Measurements from ENCODE around the gene TPRN.

TPRN gene

DNA sequence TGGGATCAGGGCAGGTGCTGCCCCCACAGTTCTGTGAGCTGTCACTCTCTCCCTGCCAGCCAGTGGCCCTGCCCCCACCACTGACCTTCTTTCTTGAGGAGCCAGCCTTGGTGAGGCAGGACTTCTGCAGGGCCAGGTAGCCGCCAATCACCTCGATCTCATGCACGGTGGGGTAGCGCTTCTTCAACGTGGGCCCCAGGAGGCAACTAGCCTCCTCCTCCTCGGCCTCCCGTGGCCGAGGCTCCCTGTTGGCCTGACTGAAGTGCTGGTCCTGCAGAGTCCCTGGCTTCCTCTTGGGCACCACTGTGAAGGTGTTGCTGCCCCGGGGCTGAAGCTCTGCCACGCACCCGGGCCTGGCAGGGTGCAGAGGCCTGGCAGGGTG, 1.6 kb downstream of the TPRN start:
- no peak overlapping the region for H3K4me3 ChIP-seq (ENCODE audit: low read depth, low read length)
- H3K4me1 ChIP-seq, result peaks cover 4% of the 10 kb centered on the region
- H2AFZ ChIP-seq, result no peak overlapping the region
- no peak overlapping the region for H3K9ac ChIP-seq
- no peaks in the 10 kb centered on the region for H3K27me3 ChIP-seq (ENCODE audit: control insufficient read depth, insufficient read depth, low read length)
- H3K27ac ChIP-seq, result no peak overlapping the region
- H3K79me2 ChIP-seq, result peaks cover 13% of the 10 kb centered on the region
- H3K4me2 ChIP-seq (ENCODE audit: low read length), result no peak overlapping the region
- no peaks in the 10 kb centered on the region for H3K36me3 ChIP-seq (ENCODE audit: control insufficient read depth, insufficient read depth, low read length)
- no peaks in the 10 kb centered on the region for H3K9me3 ChIP-seq (ENCODE audit: control insufficient read depth, low read length)
- TF ChIP-seq, protein P1, sequence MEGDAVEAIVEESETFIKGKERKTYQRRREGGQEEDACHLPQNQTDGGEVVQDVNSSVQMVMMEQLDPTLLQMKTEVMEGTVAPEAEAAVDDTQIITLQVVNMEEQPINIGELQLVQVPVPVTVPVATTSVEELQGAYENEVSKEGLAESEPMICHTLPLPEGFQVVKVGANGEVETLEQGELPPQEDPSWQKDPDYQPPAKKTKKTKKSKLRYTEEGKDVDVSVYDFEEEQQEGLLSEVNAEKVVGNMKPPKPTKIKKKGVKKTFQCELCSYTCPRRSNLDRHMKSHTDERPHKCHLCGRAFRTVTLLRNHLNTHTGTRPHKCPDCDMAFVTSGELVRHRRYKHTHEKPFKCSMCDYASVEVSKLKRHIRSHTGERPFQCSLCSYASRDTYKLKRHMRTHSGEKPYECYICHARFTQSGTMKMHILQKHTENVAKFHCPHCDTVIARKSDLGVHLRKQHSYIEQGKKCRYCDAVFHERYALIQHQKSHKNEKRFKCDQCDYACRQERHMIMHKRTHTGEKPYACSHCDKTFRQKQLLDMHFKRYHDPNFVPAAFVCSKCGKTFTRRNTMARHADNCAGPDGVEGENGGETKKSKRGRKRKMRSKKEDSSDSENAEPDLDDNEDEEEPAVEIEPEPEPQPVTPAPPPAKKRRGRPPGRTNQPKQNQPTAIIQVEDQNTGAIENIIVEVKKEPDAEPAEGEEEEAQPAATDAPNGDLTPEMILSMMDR (IDR thresholded peaks at IDR 0.05), result no peak

DNA sequence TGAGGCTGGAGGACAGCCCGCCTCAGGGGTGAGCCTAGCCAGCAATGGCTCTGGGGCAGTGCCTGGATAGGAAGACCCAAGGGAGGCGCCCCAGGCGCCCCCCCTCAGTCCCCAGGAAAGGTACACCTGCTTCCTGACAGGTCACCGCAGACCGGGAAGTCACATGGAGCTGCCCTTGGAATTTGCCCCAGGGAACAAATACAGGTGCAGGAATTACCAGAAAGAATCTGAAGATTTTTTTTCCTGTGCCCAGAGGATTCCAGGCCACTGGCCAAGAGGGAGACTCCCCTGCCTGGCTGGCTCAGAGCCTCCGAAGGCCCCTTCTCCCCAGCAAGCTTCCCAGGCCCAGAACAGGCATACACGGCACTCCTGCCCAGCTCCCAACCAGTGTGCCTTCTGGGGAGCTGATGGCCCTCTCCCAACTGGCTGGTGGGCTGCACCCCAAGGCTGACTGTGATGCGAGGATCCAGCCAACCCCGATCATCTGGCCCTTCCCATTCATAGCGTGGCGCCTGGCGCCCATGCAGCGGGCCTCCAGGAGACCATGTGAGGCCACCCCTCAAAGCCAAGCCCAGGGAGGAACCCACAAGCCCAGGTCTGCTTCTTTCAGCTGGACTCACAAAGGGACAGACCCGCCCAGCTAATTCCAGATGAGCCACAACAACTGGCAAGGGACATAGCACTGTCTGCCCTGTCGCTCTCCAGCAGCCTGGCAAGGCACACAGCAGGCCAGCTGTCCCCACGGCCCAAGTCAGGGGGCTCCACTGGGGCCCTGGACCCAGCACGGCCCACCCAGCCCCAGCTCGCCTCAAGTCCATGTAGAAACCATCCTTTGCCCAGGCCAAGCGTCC, 2.3 kb downstream of the TPRN start:
- Histone ChIP-seq H3K9ac (no peak overlapping the region), H3K4me3 (ENCODE audit: low read depth, low read length) (no peak overlapping the region), H3K9me3 (ENCODE audit: control insufficient read depth, low read length) (no peaks in the 10 kb centered on the region), H3K4me1 (peaks cover 4% of the 10 kb centered on the region), H3K4me2 (ENCODE audit: low read length) (no peak overlapping the region), H3K27ac (no peak overlapping the region), H3K36me3 (ENCODE audit: control insufficient read depth, insufficient read depth, low read length) (no peaks in the 10 kb centered on the region), H2AFZ (no peak overlapping the region), H3K27me3 (ENCODE audit: control insufficient read depth, insufficient read depth, low read length) (no peaks in the 10 kb centered on the region), H3K79me2 (peaks cover 12% of the 10 kb centered on the region)
- TF ChIP-seq, protein P1 (IDR thresholded peaks at IDR 0.05), result no peak

DNA sequence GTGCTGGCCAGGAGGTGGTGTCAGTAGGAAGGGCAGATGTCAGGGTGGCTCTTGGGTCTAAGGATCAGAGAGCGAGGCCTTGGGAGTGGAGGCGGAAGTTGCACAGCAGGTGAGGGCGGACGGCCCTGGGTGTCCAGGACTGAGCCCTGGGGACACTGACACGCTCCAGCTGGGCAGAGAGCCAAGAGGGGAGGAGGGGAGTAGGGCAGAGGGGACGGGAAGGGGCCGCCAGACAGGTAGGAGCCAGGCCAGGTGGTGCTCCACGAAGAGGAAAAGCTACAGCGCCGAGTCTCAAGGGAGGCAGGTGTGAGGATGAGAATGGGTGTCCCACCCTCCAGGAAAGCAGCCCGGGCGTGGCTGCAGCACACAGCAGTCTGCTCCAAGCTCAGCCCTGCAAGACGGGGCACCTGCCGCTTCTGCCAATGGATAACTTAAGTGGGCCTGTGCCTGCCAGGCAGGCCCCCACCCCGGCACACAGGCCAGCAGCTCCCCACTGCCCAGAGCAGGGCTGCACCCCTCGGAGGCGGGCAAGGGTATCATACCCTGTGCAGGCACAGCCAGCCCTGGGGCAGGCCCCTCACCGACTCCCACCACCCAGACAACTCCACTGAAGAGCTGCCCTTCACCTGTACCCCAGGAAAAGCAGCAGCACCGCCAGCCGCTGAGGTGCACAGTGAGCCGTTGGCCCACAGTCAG, 4.9 kb downstream of the TPRN start:
- Histone ChIP-seq H3K27me3 (ENCODE audit: control insufficient read depth, insufficient read depth, low read length) (no peaks in the 10 kb centered on the region), H3K79me2 (peaks cover 9% of the 10 kb centered on the region), H3K4me1 (peaks cover 4% of the 10 kb centered on the region), H3K27ac (no peak overlapping the region), H3K9me3 (ENCODE audit: control insufficient read depth, low read length) (no peaks in the 10 kb centered on the region), H2AFZ (no peak overlapping the region), H3K36me3 (ENCODE audit: control insufficient read depth, insufficient read depth, low read length) (no peaks in the 10 kb centered on the region), H3K4me3 (ENCODE audit: low read depth, low read length) (no peak overlapping the region), H3K4me2 (ENCODE audit: low read length) (no peak overlapping the region), H3K9ac (no peak overlapping the region)
- TF ChIP-seq, protein P1 (IDR thresholded peaks at IDR 0.05), result no peak

DNA sequence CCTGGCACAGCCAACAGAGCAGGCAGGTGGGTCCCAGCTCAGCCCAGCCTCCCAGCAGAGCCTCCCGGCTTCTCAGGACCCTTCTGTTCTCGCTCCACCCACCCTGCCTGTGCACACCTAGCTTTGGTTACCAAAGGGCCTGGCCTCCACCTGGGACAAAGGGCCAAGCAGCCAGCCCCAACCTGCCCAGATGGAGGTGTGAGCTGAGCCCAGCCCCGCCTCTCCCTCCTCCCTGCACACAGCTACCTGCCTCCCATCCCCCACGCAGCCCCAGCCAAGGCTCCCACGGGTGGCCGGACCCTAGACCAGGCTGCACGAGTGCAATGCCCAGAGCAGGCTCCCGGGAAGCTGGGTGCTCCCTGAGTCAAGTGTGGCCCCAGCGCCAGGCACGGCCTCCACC, 5.6 kb downstream of the TPRN start:
- Histone ChIP-seq H3K4me1 (peaks cover 4% of the 10 kb centered on the region), H3K9ac (no peak overlapping the region), H2AFZ (no peak overlapping the region), H3K27me3 (ENCODE audit: control insufficient read depth, insufficient read depth, low read length) (no peaks in the 10 kb centered on the region), H3K4me2 (ENCODE audit: low read length) (no peak overlapping the region), H3K9me3 (ENCODE audit: control insufficient read depth, low read length) (no peaks in the 10 kb centered on the region), H3K4me3 (ENCODE audit: low read depth, low read length) (no peak overlapping the region), H3K79me2 (peaks cover 9% of the 10 kb centered on the region), H3K27ac (no peak overlapping the region), H3K36me3 (ENCODE audit: control insufficient read depth, insufficient read depth, low read length) (no peaks in the 10 kb centered on the region)
- TF ChIP-seq, protein P1 (IDR thresholded peaks at IDR 0.05), result no peak
